Vagina (tissue), 2 donors: Measurements from ENCODE around the gene HHATL.

ENCODE experiments used
- CTCF ChIP-seq, 3 experiments: fragments of 450-650 bp in 2 of 3; fragments of 200-600 bp in 1 of 3; sonication (generic) in 1 of 3; IDR thresholded peaks; one replicate each; pipeline ENCODE4 v1.5.1; 2017 to 2019; ENCODE audit warnings: antibody characterized with exemption in 3 of 3, mild to moderate bottlenecking in 2 of 3, moderate library complexity in 2 of 3
- POLR2A ChIP-seq, 2 donors: fragments of 450-650 bp; IDR thresholded peaks; one replicate each; pipeline ENCODE4 v1.6.1; 2017; ENCODE audit warnings: antibody characterized with exemption in 2 of 2, mild to moderate bottlenecking in 2 of 2, moderate library complexity in 2 of 2

DNA sequence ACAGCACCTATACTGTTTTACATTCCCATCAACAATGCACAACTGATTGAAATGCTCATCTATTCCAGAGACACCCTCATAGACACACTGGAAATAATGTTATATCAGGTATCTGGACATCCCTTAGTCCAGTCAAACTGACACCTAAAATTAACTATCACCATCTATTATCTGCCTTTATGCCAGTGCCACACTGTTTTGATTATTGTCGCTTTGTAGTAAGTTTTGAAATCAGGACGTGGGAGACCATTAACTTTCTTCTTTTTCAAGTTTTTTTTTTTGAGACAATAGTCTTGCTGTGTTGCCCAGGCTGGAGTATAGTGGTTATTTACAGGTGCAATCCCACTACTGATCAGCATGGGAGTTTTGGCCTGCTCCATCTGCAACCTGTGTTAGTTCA is 26.7 kb downstream of the HHATL start:
- TF ChIP-seq POLR2A (IDR thresholded peaks at IDR 0.05) = no peak
- TF ChIP-seq CTCF (IDR thresholded peaks at IDR 0.05) = no peak
